ENCODE results near the gene CRY2.
"Not testable (repeated sequence)": the region's sequence is repeated elsewhere in the genome, so short reads cannot be mapped to it uniquely, and the experiment has no call there.

CRY2 gene

DNA sequence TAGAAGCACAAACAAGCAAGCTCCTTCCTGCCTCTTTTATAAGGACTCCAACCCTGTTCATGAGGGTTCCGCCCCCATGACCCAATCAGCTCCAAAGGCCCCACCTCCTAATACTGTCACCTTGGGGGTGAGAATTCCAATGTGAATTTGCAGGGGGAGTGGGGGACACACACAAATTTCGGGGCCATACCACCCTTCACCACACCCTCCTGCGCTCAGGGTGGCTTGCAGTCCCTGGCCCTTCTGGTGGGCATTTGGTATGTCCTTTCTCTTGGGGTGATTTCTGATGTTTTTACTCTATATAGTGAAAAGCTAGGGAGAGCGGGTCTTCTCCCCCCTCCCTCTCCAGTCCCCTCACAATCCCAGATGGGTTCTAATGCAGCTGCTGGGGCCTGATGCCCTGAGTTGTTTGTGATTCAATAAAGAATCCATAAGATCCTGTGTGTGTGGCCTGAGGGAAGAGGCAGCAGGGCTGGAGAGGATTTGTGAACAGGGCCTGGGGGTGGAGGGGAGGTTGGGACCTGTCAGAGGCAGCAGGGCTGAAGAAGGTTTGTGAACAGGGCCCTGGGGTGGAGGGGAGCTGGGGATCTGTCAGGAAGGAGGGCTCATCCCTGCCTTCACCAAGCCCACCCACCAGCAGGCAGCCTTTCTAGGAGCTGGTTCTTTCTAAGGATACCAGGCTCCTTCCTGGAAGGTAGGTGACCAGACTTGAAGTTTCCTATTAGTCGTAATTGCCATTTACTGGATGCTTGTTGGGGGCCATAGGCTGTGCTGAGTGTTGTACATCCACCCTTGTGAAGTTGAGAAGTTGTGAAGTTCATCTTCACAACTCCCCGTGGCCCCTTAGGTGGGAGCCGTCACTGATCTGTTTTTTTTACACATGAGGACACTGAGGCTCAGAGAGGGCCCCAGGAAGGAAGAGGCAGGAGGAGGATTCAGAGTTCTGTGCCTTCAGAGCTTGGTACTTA is 34.4 kb upstream of the CRY2 start:
- TF ChIP-seq, protein P1, sequence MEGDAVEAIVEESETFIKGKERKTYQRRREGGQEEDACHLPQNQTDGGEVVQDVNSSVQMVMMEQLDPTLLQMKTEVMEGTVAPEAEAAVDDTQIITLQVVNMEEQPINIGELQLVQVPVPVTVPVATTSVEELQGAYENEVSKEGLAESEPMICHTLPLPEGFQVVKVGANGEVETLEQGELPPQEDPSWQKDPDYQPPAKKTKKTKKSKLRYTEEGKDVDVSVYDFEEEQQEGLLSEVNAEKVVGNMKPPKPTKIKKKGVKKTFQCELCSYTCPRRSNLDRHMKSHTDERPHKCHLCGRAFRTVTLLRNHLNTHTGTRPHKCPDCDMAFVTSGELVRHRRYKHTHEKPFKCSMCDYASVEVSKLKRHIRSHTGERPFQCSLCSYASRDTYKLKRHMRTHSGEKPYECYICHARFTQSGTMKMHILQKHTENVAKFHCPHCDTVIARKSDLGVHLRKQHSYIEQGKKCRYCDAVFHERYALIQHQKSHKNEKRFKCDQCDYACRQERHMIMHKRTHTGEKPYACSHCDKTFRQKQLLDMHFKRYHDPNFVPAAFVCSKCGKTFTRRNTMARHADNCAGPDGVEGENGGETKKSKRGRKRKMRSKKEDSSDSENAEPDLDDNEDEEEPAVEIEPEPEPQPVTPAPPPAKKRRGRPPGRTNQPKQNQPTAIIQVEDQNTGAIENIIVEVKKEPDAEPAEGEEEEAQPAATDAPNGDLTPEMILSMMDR (IDR thresholded peaks at IDR 0.05; ENCODE audit: insufficient read depth, low read depth, low read length, missing control alignments) = no peak
- DNase-seq (ENCODE audit: low read depth) = no peak
- no peak overlapping the region for H3K4me3 ChIP-seq (ENCODE audit: low read length)

DNA sequence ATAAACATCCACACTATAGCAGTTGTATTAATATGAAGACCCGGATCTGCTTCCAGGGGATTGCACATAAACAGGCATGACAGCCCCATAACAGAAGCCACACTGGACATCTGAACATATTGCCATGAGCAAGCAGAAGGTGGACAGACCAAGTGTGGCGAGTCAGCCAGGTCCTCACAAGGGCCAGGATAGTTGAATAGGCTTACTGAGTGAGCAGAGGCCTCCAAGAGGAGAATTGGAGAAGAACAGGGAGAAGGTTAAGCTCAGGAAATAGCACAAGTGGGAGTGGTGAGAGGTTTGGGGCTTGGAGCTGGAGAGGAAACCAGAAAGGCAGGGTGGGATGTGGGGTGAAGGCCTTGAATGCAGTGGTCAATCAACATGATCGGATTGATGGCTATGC is 31.5 kb upstream of the CRY2 start:
- no peak overlapping the region for H3K4me3 ChIP-seq (ENCODE audit: low read length)
- TF ChIP-seq, protein P1 (IDR thresholded peaks at IDR 0.05; ENCODE audit: insufficient read depth, low read depth, low read length, missing control alignments) = no peak
- no peak for DNase-seq (ENCODE audit: low read depth)

DNA sequence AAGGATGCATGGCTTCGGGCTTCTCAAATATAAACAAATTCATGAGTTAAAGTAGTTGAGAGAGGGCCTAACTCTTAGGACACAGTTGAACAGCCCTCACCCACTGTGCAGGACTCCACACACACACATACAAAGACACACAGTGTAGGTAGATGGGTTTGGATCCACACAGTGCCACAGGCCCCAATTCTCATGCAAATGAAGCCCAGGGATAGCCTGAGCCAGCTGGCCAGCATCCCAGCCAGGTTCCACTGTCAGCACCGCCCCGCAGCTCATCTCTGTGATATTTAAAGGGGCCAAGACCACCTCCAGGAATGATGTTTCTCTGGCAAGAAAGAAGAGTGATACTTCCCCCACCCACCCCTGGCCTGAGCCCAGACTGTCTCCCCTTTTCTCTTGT is 30.7 kb upstream of the CRY2 start:
- TF ChIP-seq, protein P1 (IDR thresholded peaks at IDR 0.05; ENCODE audit: insufficient read depth, low read depth, low read length, missing control alignments) = no peak
- H3K4me3 ChIP-seq (ENCODE audit: low read length) = no peak overlapping the region
- DNase-seq (ENCODE audit: low read depth) = no peak

DNA sequence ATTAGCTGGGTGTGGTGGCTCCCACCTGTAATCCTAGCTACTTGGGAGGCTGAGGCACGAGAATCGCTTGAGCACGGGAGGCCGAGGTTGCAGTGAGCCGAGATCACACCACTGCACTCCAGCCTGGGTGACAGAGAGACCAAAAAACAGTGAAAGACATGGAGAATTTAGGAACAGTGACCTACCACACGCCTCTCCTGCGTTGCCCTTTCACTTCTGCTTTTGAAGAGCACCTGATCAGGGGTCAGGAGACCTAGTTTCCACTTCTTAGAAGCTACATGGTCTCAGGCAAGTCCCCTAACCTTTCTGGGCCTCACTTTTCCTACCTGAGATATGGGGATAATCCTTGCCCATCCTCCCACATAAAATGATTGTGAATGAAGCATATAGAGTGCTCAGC is 30.1 kb upstream of the CRY2 start:
- H3K4me3 ChIP-seq (ENCODE audit: low read length) = no peak overlapping the region
- DNase-seq (ENCODE audit: low read depth) = no peak
- TF ChIP-seq, protein P1 (IDR thresholded peaks at IDR 0.05; ENCODE audit: insufficient read depth, low read depth, low read length, missing control alignments) = no peak

DNA sequence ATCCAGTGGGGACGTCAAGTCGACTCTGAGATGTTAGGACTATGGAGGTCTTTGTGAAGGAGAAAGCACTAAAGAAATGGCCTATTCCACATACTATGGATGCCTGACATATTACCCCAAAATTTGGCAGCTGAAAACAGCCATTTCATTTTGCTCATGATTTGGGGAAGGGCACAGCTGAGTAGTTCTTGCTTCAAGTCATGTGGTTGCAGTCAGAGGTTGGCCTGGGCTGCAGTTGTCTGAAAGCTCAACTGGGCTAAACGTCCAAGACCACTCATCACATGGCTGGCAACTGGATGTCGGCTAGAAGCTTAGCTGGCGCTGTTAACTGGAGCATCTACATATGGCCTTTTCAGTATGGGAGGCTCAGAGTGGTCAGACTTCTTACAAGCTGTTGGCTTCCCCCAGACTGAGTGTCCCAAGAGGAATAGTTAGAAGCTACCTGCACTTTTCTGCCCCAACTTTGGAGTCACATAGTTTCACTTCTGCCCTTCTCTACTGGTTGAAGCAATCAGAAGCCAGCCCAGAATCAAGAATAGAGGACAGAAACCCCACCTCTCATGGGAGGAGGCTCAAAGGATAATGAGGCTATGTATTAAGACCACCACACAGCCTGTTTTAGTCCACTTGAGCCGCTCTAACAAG is 28.2 kb upstream of the CRY2 start:
- no peak overlapping the region for H3K4me3 ChIP-seq (ENCODE audit: low read length)
- TF ChIP-seq, protein P1 (IDR thresholded peaks at IDR 0.05; ENCODE audit: insufficient read depth, low read depth, low read length, missing control alignments) = no peak
- no peak for DNase-seq (ENCODE audit: low read depth)

DNA sequence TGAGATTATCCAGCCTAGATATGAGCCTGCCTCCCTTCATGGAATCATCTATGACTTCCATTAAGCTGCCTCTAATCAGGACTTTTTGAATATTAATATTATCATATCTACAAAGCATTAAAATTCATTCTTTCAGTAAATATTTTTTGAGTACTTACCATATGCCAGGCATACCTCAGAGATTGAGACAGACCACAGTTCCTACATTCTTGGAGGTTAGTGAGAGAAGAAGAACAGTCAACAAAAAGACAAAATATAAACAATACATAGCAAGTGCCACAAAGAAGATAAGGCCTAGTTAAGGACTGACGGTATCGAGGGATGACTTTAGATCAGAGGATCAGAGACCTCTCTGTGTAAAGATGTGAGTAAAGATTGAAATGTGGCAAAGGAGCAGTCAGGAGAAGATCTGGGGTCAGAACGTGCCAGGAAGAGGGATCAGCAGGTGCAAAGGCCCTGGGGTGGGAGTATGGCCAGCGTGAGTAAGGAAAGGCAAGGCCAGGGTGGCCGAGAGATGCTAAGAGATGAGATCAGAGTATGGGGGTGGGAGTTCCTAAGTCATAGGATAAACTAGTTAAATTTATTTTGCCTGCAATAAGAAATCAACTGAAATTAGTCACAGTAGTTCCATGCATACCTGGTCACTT is 26.9 kb upstream of the CRY2 start:
- no peak for DNase-seq (ENCODE audit: low read depth)
- TF ChIP-seq, protein P1 (IDR thresholded peaks at IDR 0.05; ENCODE audit: insufficient read depth, low read depth, low read length, missing control alignments) = no peak
- H3K4me3 ChIP-seq (ENCODE audit: low read length) = no peak overlapping the region

DNA sequence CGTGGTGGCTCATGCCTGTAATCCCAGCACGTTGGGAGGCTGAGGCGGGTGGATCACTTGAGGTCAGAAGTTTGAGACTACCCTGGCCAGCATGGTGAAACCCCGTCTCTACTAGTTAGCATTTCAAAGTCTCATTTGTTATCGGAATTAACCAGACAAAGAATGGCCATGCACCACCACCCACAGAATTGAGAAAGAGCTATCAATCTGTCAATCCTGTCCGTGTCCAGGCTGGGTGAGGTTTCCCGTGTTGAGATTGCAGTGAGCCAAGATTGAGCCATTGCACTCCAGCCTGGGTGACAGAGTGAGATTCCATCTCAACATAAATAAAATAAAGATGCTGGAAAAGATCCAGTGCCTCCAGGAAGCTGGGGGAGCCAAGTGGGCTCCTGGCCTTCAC is 20.8 kb upstream of the CRY2 start:
- not testable (repeated sequence) for DNase-seq (ENCODE audit: low read depth); H3K4me3 ChIP-seq (ENCODE audit: low read length)

Measured in epithelial cell of esophagus (primary cell).